Sigmoid colon (tissue), 4 donors: ENCODE data around the gene TMEM143.

ENCODE experiments used
- CTCF ChIP-seq, 4 experiments: fragments of 450-650 bp in 3 of 4; fragments of 200-600 bp in 1 of 4; IDR thresholded peaks; one replicate each; pipeline ENCODE4 v1.5.1; 2016 to 2019; ENCODE audit warnings: antibody characterized with exemption in 4 of 4, mild to moderate bottlenecking in 3 of 4, moderate library complexity in 2 of 4
- EP300 ChIP-seq, 4 donors: sonication (generic); formaldehyde crosslinking; IDR thresholded peaks; one replicate each; pipeline ENCODE4 v1.6.1; 2017; ENCODE audit warnings: antibody characterized with exemption in 4 of 4
- POLR2A ChIP-seq, 2 donors: fragments of 450-650 bp; IDR thresholded peaks; one replicate each; pipeline ENCODE4 v1.6.1; 2016; ENCODE audit warnings: antibody characterized with exemption in 2 of 2, mild to moderate bottlenecking in 2 of 2, moderate library complexity in 2 of 2
- POLR2AphosphoS5 ChIP-seq, 4 donors: sonication (generic); formaldehyde crosslinking; IDR thresholded peaks; one replicate each; pipeline ENCODE4 v1.6.1; 2017; ENCODE audit warnings: antibody characterized with exemption in 4 of 4

- TF ChIP-seq POLR2A (IDR thresholded peaks at IDR 0.05): no peak
- no peak for TF ChIP-seq CTCF (IDR thresholded peaks at IDR 0.05)
- TF ChIP-seq EP300 (IDR thresholded peaks at IDR 0.05): no peak
- peak in 3 of 4 donors; percentile 46 to 62 (median 53) for TF ChIP-seq POLR2AphosphoS5 (IDR thresholded peaks at IDR 0.05)
Measured at GRCh38 chr19:48330012-48330681, 33.6 kb downstream of the TMEM143 start.
